ENCODE data around the gene UNC45B.

DNA sequence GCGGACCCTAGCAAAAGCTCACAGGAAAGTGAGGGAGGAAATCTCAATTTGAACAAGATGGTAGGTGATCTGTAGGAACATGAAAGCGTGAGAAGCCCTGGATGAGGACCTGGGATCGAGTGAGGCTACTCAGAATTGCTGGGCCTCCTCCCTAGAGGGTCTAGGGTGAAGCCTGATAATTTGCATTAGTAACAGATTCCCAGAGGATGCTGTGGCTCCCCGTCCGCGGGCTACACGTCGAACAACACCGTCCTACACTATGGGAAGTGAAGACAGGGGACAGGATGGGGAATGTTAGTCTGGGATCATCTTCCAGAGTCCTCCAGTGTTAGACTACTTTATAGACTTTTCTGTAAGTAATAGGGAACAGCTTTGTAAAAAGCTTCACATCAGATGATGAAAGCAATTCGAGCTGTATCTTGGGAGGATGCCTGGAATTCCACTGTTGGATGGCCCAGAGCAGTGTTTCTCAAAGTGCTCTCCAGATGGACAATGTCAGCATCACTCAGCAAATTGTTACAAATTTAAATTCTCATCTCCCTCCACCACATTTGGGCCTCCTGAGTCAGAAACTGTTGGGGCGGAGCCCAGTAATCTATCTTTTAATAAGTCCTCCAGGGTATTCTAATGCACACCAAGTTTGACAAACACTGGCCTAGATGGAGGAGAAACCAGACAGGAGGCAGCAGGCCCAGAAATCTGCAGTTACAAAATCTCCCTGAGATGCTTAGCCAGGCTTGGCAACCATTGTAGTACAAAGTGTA, 19.7 kb upstream of the UNC45B start:
- TF ChIP-seq, protein P1, sequence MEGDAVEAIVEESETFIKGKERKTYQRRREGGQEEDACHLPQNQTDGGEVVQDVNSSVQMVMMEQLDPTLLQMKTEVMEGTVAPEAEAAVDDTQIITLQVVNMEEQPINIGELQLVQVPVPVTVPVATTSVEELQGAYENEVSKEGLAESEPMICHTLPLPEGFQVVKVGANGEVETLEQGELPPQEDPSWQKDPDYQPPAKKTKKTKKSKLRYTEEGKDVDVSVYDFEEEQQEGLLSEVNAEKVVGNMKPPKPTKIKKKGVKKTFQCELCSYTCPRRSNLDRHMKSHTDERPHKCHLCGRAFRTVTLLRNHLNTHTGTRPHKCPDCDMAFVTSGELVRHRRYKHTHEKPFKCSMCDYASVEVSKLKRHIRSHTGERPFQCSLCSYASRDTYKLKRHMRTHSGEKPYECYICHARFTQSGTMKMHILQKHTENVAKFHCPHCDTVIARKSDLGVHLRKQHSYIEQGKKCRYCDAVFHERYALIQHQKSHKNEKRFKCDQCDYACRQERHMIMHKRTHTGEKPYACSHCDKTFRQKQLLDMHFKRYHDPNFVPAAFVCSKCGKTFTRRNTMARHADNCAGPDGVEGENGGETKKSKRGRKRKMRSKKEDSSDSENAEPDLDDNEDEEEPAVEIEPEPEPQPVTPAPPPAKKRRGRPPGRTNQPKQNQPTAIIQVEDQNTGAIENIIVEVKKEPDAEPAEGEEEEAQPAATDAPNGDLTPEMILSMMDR (IDR thresholded peaks at IDR 0.05) = no peak
- no peak for TF ChIP-seq EZH2 (IDR thresholded peaks at IDR 0.05; ENCODE audit: borderline replicate concordance, insufficient read depth, low read depth, low read length, poor library complexity, severe bottlenecking)

All from B cell (primary cell).